ENCODE data around the gene UGT1A5.

The UGT1A5 gene

GRCh38 chr2:233672886-233673285 is 39.8 kb upstream of the UGT1A5 start:
- Histone ChIP-seq H3K79me2 (no peaks in the 10 kb centered on the region), H3K4me2 (ENCODE audit: low read length) (no peak overlapping the region), H3K36me3 (ENCODE audit: control insufficient read depth, insufficient read depth, low read length) (no peaks in the 10 kb centered on the region), H3K27me3 (ENCODE audit: control insufficient read depth, insufficient read depth, low read length) (no peaks in the 10 kb centered on the region), H3K9me3 (ENCODE audit: control insufficient read depth, low read length) (no peaks in the 10 kb centered on the region), H3K27ac (no peak overlapping the region), H2AFZ (no peak overlapping the region), H3K4me1 (no peaks in the 10 kb centered on the region), H3K9ac (no peak overlapping the region), H3K4me3 (ENCODE audit: low read depth, low read length) (no peak overlapping the region)
- TF ChIP-seq CTCF (IDR thresholded peaks at IDR 0.05): no peak

- no peaks in the 10 kb centered on the region for H3K9me3 ChIP-seq (ENCODE audit: control insufficient read depth, low read length)
- no peaks in the 10 kb centered on the region for H3K27me3 ChIP-seq (ENCODE audit: control insufficient read depth, insufficient read depth, low read length)
- H3K4me2 ChIP-seq (ENCODE audit: low read length): no peak overlapping the region
- no peak for TF ChIP-seq CTCF (IDR thresholded peaks at IDR 0.05)
- H3K4me3 ChIP-seq (ENCODE audit: low read depth, low read length): no peak overlapping the region
- H2AFZ ChIP-seq: no peak overlapping the region
- H3K27ac ChIP-seq: no peak overlapping the region
- no peaks in the 10 kb centered on the region for H3K4me1 ChIP-seq
- no peak overlapping the region for H3K9ac ChIP-seq
- no peaks in the 10 kb centered on the region for H3K79me2 ChIP-seq
- H3K36me3 ChIP-seq (ENCODE audit: control insufficient read depth, insufficient read depth, low read length): no peaks in the 10 kb centered on the region
Measured at GRCh38 chr2:233673896-233674295, 38.8 kb upstream of the UGT1A5 start.

- H3K4me1 ChIP-seq: no peaks in the 10 kb centered on the region
- TF ChIP-seq CTCF (IDR thresholded peaks at IDR 0.05): no peak
- H3K79me2 ChIP-seq: no peaks in the 10 kb centered on the region
- H3K9me3 ChIP-seq (ENCODE audit: control insufficient read depth, low read length): no peaks in the 10 kb centered on the region
- H3K9ac ChIP-seq: no peak overlapping the region
- H3K4me2 ChIP-seq (ENCODE audit: low read length): no peak overlapping the region
- no peak overlapping the region for H2AFZ ChIP-seq
- H3K27me3 ChIP-seq (ENCODE audit: control insufficient read depth, insufficient read depth, low read length): no peaks in the 10 kb centered on the region
- no peaks in the 10 kb centered on the region for H3K36me3 ChIP-seq (ENCODE audit: control insufficient read depth, insufficient read depth, low read length)
- no peak overlapping the region for H3K27ac ChIP-seq
- no peak overlapping the region for H3K4me3 ChIP-seq (ENCODE audit: low read depth, low read length)
Measured at GRCh38 chr2:233674314-233674713, 38.4 kb upstream of the UGT1A5 start.

GRCh38 chr2:233674995-233675394 is 37.7 kb upstream of the UGT1A5 start:
- no peaks in the 10 kb centered on the region for H3K4me1 ChIP-seq
- H3K27ac ChIP-seq: no peak overlapping the region
- H3K9me3 ChIP-seq (ENCODE audit: control insufficient read depth, low read length): no peaks in the 10 kb centered on the region
- H2AFZ ChIP-seq: no peak overlapping the region
- no peaks in the 10 kb centered on the region for H3K27me3 ChIP-seq (ENCODE audit: control insufficient read depth, insufficient read depth, low read length)
- H3K9ac ChIP-seq: no peak overlapping the region
- no peaks in the 10 kb centered on the region for H3K36me3 ChIP-seq (ENCODE audit: control insufficient read depth, insufficient read depth, low read length)
- H3K4me3 ChIP-seq (ENCODE audit: low read depth, low read length): no peak overlapping the region
- TF ChIP-seq CTCF (IDR thresholded peaks at IDR 0.05): no peak
- no peak overlapping the region for H3K4me2 ChIP-seq (ENCODE audit: low read length)
- no peaks in the 10 kb centered on the region for H3K79me2 ChIP-seq

- Histone ChIP-seq H3K36me3 (ENCODE audit: control insufficient read depth, insufficient read depth, low read length) (no peaks in the 10 kb centered on the region), H3K27ac (no peak overlapping the region), H3K27me3 (ENCODE audit: control insufficient read depth, insufficient read depth, low read length) (no peaks in the 10 kb centered on the region), H3K79me2 (no peaks in the 10 kb centered on the region), H3K9ac (no peak overlapping the region), H3K4me3 (ENCODE audit: low read depth, low read length) (no peak overlapping the region), H3K4me2 (ENCODE audit: low read length) (no peak overlapping the region), H3K9me3 (ENCODE audit: control insufficient read depth, low read length) (no peaks in the 10 kb centered on the region), H2AFZ (no peak overlapping the region), H3K4me1 (no peaks in the 10 kb centered on the region)
- no peak for TF ChIP-seq CTCF (IDR thresholded peaks at IDR 0.05)
Measured at GRCh38 chr2:233676046-233676445, 36.7 kb upstream of the UGT1A5 start.

Measured in parathyroid adenoma (tissue), 2 donors.